Measurements from ENCODE around the gene GPATCH8. TPM values are rescaled to one million over a fixed set of nuclear protein-coding genes. Genes with fewer than 3 reads are reported as not detected.
"Not testable (repeated sequence)": the region's sequence is repeated elsewhere in the genome, so short reads cannot be mapped to it uniquely, and the experiment has no call there.

GPATCH8 gene
- total and polyA plus RNA-seq, 2 experiments from 2014 or later, result 34.7 to 38.7 TPM

- Histone ChIP-seq H3K27ac (no peak overlapping the region), H3K36me3 (no peaks in the 10 kb centered on the region), H3K4me3 (no peak overlapping the region), H3K4me1 (ENCODE audit: low read depth) (peaks cover 4% of the 10 kb centered on the region), H3K9me3 (ENCODE audit: low read depth) (no peaks in the 10 kb centered on the region), H3K27me3 (peaks cover 21% of the 10 kb centered on the region)
- TF ChIP-seq CTCF (IDR thresholded peaks at IDR 0.05; ENCODE audit: low read depth, low read length), result no peak
- DNase-seq (ENCODE audit: low read depth in 1 of 2, low spot score in 1 of 2), result no peak
Measured at GRCh38 chr17:44367231-44367979, 135.8 kb downstream of the GPATCH8 start.

- H3K9me3 ChIP-seq (ENCODE audit: low read depth); H3K4me3 ChIP-seq; H3K36me3 ChIP-seq; H3K27ac ChIP-seq; DNase-seq (ENCODE audit: low read depth in 1 of 2, low spot score in 1 of 2): not testable (repeated sequence)
- Histone ChIP-seq H3K27me3 (peaks cover 21% of the 10 kb centered on the region), H3K4me1 (ENCODE audit: low read depth) (peaks cover 26% of the 10 kb centered on the region)
Measured at GRCh38 chr17:44365051-44365450, 138.2 kb downstream of the GPATCH8 start.

DNA sequence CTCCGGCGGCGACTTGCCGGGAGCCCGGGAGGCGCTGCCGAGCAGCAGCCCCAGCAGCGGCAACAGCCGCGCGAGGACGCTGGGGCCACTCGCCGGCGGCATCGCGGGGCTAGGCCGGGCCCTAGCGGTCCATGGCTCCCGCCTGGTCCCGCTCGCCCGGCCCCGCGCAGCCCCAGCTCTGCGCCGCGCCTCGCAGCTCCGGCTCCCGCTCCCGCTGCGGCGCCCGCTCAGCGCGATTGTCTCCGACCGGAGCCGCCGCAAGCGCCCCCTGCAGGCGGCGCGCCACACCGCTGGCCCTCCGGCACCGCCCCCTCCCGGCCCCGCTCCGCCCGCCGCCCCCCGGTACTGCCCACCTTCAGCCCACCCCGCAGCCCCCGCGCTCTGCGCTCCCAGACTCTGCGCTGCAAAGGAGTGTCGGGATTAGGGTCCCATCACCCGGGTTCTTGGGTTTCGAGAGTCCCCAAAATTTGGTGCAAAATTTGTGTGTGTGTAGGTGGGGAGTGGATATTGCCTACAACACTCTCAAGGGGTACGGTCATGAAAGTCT is 139.5 kb downstream of the GPATCH8 start, which contains the start of gene FAM171A2:
Gene FAM171A2, minus strand, starts transcription at position 241 of the 547 bp plus-strand sequence. Its CDS starts 139 bp downstream, at position 102.
- TF ChIP-seq CTCF (IDR thresholded peaks at IDR 0.05; ENCODE audit: low read depth, low read length), result peak; percentile 24
- H3K27ac ChIP-seq, result no peak within 1 kb of the TSS

DNA sequence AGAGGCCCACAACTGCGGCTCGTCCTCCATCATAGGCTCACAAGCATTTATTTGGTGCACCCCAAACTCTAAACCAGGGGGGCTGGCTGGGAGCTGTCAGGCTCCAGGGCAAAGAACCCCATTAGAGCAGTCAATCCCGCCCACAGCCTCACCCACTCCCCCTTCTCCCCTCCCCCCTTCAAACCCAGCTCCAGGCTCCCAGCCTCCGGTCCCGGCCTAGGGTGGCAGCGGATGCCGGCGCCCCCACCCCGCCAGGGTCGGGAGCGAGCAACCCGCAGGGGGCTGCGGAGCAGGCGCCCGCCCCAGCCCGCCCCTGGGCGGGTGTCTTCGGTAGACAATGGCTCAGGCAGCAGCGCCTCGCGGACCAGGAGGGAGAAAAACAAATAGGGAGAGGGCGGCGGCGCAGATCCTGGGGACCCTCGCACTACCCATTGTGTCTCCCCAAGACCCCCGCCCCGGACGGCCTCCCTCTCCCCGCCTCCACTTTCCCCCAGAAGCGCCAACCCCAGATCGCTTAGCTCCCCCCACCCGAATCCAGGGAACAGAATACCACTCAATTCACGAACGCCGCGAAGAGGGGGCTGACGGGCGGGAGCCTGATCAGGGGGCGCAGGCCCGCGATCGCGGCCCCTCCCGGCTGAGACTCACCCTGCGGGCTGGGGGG is 140.1 kb downstream of the GPATCH8 start:
- Histone ChIP-seq H3K36me3 (no peaks in the 10 kb centered on the region), H3K4me1 (ENCODE audit: low read depth) (peaks cover 30% of the 10 kb centered on the region), H3K4me3 (peak overlapping the region; percentile 84), H3K27me3 (peaks cover 21% of the 10 kb centered on the region), H3K9me3 (ENCODE audit: low read depth) (no peaks in the 10 kb centered on the region), H3K27ac (no peak overlapping the region)
- peak in 1 of 2 donors; percentile 53 for DNase-seq (ENCODE audit: low read depth in 1 of 2, low spot score in 1 of 2)
- no peak for TF ChIP-seq CTCF (IDR thresholded peaks at IDR 0.05; ENCODE audit: low read depth, low read length)

More for the DNA sequence above, 139.5 kb downstream of the GPATCH8 start, which contains the start of gene FAM171A2:
- Histone ChIP-seq H3K4me3 (peak within 1 kb of the TSS; percentile 84), H3K9me3 (ENCODE audit: low read depth) (no peaks in the 10 kb centered on the region), H3K36me3 (no peaks in the 10 kb centered on the region), H3K4me1 (ENCODE audit: low read depth) (peaks cover 30% of the 10 kb centered on the region), H3K27me3 (peaks cover 21% of the 10 kb centered on the region)
- DNase-seq (ENCODE audit: low read depth in 1 of 2, low spot score in 1 of 2), result peak; percentile 67 to 88

- H3K4me1 ChIP-seq (ENCODE audit: low read depth), result peaks cover 30% of the 10 kb centered on the region
- no peak for DNase-seq (ENCODE audit: low read depth in 1 of 2, low spot score in 1 of 2)
- peak overlapping the region; percentile 84 for H3K4me3 ChIP-seq
- no peak overlapping the region for H3K27ac ChIP-seq
- no peak for TF ChIP-seq CTCF (IDR thresholded peaks at IDR 0.05; ENCODE audit: low read depth, low read length)
- H3K36me3 ChIP-seq, result no peaks in the 10 kb centered on the region
- H3K27me3 ChIP-seq, result peaks cover 21% of the 10 kb centered on the region
- H3K9me3 ChIP-seq (ENCODE audit: low read depth), result no peaks in the 10 kb centered on the region
Measured at GRCh38 chr17:44362459-44362948, 140.7 kb downstream of the GPATCH8 start.

All from cardiac muscle cell (in vitro differentiated cells and primary cell).